Upper lobe of left lung (tissue), 4 donors: ENCODE results near the gene TMEM170B.

Source experiments
- EP300 ChIP-seq, 4 donors: sonication (generic); formaldehyde crosslinking; IDR thresholded peaks; one replicate each; pipeline ENCODE4 v1.5.1; 2017; ENCODE audit warnings: antibody characterized with exemption in 4 of 4, control low read depth in 2 of 4
- POLR2A ChIP-seq, 4 donors: fragments of 450-650 bp; IDR thresholded peaks; one replicate each; pipeline ENCODE4 v1.5.1; 2016 to 2017; ENCODE audit warnings: antibody characterized with exemption in 4 of 4, mild to moderate bottlenecking in 2 of 4
- POLR2AphosphoS5 ChIP-seq, 2 donors: sonication (generic); formaldehyde crosslinking; IDR thresholded peaks; one replicate each; pipeline ENCODE4 v1.5.1; 2017; ENCODE audit warnings: antibody characterized with exemption in 2 of 2
- TF ChIP-seq, protein P1 (sequence below), 6 experiments: fragments of 450-650 bp in 4 of 6; fragments of 200-600 bp in 2 of 6; sonication (generic) in 2 of 6; IDR thresholded peaks; one replicate each; pipeline ENCODE4 v1.5.1; 2016 to 2019; ENCODE audit warnings: antibody characterized with exemption in 6 of 6

DNA sequence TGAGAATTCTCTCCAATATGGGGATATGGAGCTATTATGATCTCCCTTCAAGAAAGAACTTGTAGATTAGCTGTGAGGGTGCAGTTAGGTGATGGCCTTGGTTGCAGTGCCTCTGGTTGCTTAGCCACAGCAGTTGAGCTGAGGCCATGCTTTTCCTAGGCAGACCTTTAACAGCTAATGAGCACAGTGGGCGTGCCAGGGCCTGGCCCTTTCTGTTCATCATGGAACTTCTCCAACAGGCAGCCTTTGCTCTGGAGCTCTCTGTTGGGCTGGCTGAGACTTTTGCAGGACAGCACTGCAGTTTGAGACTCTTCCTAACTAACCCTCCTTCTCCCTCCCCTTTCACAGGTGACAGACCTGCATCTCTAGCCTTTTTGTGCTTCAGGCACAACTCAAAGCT is 39.7 kb upstream of the TMEM170B start:
- no peak for TF ChIP-seq POLR2A (IDR thresholded peaks at IDR 0.05)
- TF ChIP-seq, protein P1, sequence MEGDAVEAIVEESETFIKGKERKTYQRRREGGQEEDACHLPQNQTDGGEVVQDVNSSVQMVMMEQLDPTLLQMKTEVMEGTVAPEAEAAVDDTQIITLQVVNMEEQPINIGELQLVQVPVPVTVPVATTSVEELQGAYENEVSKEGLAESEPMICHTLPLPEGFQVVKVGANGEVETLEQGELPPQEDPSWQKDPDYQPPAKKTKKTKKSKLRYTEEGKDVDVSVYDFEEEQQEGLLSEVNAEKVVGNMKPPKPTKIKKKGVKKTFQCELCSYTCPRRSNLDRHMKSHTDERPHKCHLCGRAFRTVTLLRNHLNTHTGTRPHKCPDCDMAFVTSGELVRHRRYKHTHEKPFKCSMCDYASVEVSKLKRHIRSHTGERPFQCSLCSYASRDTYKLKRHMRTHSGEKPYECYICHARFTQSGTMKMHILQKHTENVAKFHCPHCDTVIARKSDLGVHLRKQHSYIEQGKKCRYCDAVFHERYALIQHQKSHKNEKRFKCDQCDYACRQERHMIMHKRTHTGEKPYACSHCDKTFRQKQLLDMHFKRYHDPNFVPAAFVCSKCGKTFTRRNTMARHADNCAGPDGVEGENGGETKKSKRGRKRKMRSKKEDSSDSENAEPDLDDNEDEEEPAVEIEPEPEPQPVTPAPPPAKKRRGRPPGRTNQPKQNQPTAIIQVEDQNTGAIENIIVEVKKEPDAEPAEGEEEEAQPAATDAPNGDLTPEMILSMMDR (IDR thresholded peaks at IDR 0.05): no peak
- TF ChIP-seq EP300 (IDR thresholded peaks at IDR 0.05): no peak
- no peak for TF ChIP-seq POLR2AphosphoS5 (IDR thresholded peaks at IDR 0.05)
